GM18499 (cell line): ENCODE results near the gene HPDL.
A peak's percentile ranks its signal among the peaks of the same experiment; 100 is the strongest.
"Not testable (repeated sequence)": the region's sequence is repeated elsewhere in the genome, so short reads cannot be mapped to it uniquely, and the experiment has no call there.

Source experiments
- ATAC-seq: cut with Tn5 transposase; IDR thresholded peaks from one replicate; pipeline ENCODE4 v1.9.1; 2021; ENCODE audit warnings: moderate number of reproducible peaks; ENCODE audit not compliant: insufficient read depth, unreplicated experiment

Gene HPDL

DNA sequence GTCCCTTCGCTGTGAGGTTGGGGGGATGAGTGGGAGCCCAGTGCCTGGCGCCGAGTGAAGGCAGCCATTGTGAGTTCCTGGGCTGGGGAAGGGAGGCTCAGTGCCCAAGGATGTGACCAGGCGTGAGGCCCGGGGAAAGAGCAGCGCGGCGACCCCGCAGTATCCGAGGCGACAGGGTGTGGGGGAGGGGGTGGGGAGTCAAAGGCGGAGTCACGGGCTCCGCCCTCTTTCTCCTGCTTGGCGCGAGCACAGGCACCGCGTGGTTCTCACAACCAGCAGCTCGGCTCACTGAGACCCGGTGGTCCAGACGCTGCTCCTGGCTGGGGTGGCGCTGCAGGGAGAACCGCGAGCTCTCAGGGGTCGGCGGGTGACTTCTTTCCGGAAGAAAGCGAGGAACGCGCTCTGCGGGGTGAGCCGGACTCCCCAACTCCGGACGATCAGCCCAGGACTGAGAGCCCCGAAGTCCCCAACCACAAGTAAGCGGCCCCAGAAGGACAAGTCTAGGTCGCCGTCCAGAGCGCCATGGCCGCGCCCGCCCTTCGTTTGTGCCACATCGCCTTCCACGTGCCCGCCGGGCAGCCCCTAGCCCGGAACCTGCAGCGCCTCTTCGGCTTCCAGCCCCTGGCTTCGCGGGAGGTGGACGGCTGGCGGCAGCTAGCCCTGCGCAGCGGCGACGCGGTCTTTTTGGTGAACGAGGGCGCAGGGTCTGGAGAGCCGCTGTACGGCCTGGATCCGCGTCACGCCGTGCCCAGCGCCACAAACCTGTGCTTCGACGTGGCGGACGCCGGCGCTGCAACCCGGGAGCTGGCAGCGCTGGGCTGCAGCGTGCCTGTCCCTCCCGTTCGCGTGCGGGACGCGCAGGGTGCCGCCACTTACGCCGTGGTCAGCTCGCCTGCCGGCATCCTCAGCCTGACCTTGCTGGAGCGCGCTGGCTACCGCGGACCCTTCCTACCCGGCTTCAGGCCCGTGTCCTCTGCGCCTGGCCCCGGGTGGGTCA is at the start of gene HPDL:
Gene HPDL, plus strand, starts transcription at position 269 of the 997 bp plus-strand sequence. Its CDS starts 254 bp downstream, at position 523.
- no peak for ATAC-seq

GRCh38 chr1:45282351-45282750 is 44.3 kb upstream of the HPDL start:
- no peak for ATAC-seq

GRCh38 chr1:45284858-45285257 is 41.8 kb upstream of the HPDL start:
- not testable (repeated sequence) for ATAC-seq

DNA sequence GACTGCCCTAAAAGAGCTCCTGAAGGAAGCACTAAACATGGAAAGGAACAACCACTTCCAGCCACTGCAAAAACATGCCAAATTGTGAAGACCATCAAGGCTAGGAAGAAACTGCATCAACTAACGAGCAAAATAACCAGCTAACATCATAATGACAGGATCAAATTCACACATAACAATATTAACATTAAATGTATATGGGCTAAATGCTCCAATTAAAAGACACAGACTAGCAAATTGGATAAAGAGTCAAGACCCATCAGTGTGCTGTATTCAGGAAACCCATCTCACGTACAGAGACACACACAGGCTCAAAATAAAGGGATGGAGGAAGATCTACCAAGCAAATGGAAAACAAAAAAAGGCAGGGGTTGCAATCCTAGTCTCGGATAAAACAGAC is 40.2 kb upstream of the HPDL start:
- ATAC-seq: not testable (repeated sequence)

- ATAC-seq: not testable (repeated sequence)
These were observed 35.7 kb upstream of the HPDL start for GRCh38 chr1:45291002-45291401.

- no peak for ATAC-seq
These were observed 35.0 kb upstream of the HPDL start for GRCh38 chr1:45291716-45292115.

- no peak for ATAC-seq
These were observed 28.9 kb upstream of the HPDL start for GRCh38 chr1:45297666-45298356.

DNA sequence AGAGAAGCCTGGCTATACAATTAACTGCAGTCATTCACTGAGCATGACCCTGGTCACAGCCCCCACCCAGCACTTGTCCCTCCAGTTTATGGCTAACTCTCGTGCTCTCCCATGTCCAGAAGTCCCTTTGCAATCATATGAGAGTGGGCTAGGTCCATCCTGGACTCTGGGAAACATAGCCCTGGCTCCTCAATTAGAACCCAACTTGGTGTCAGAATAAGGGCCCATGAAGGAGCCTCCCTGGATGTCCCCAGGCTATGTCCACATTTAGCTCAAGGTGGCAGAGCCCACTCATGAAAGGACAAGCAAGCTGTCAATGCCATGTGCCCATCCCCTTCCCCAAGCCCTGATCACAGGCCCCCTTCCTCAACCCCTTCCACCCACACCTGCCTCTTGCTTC is 27.4 kb upstream of the HPDL start:
- no peak for ATAC-seq

GRCh38 chr1:45299981-45300668 is 26.6 kb upstream of the HPDL start:
- ATAC-seq: no peak

- ATAC-seq: no peak
These were observed 26.1 kb upstream of the HPDL start for GRCh38 chr1:45300669-45300997.

GRCh38 chr1:45302505-45303150 is 24.1 kb upstream of the HPDL start:
- ATAC-seq: no peak

GRCh38 chr1:45303520-45304310 is 23.0 kb upstream of the HPDL start:
- peak; percentile 44 for ATAC-seq

- no peak for ATAC-seq
These were observed 22.2 kb upstream of the HPDL start for GRCh38 chr1:45304311-45305081.

GRCh38 chr1:45305231-45305630 is 21.5 kb upstream of the HPDL start:
- no peak for ATAC-seq

GRCh38 chr1:45306319-45306718 is 20.4 kb upstream of the HPDL start:
- ATAC-seq: no peak

- no peak for ATAC-seq
These were observed 19.8 kb upstream of the HPDL start for GRCh38 chr1:45306905-45307304.

GRCh38 chr1:45314266-45314665 is 12.4 kb upstream of the HPDL start:
- ATAC-seq: no peak

DNA sequence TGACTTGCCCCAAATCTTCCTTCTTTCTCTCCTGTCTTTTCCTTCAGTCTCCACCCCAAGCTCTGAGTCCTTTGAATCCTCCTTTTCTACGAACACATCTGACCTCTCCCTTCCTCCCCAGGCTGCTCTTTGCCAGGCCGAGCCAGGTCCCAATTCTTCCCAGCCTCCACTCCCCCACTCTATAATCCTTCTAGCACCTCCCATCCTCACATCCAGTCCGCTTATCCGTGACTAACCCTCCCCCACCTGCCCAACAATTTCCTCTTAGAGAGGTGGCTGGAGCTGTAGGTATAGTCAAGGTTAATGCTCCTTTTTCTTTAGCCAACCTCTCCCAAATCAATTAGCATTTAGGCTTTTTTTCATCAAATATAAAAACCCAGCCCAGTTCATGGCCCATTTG is 9.5 kb upstream of the HPDL start:
- ATAC-seq: no peak

GRCh38 chr1:45319761-45320160 is 6.9 kb upstream of the HPDL start:
- ATAC-seq: no peak
